Measurements from ENCODE around the gene GRM1. TPM values are rescaled to one million over a fixed set of nuclear protein-coding genes. Genes with fewer than 3 reads are reported as not detected.

Gene GRM1
- total and polyA plus RNA-seq, 2 of the 4 experiments (the other 2 are of a cell fraction): not detected

GRCh38 chr6:146388736-146389364, 360.0 kb downstream of the GRM1 start:
- ChIA-PET CTCF (no interaction called here), POLR2A (ENCODE audit: unreplicated experiment) (no interaction called here)
- H3K23ac ChIP-seq (ENCODE audit: low read depth, low read length): no peak overlapping the region
- no peak overlapping the region for H2AFZ ChIP-seq (replicated peaks; ENCODE audit: low read length, poor library complexity)
- no peaks in the 10 kb centered on the region for H3K9me3 ChIP-seq (ENCODE audit: control insufficient read depth, insufficient read depth, low read length)
- ATAC-seq (ENCODE audit: low read depth): no peak
- DNase-seq: no peak
- H3K9ac ChIP-seq (ENCODE audit: low read depth, low read length): no peak overlapping the region
- no peak overlapping the region for H3K18ac ChIP-seq (ENCODE audit: low read depth, low read length)
- intact Hi-C loops (cut with micrococcal nuclease) (no loop called here), dilution Hi-C loops (cut with HindIII; ENCODE audit: low sequenced_read_pairs, unreplicated experiment) (no loop called here), in situ Hi-C loops (cut with MboI; ENCODE audit: low sequenced_read_pairs) (no loop called here)
- no CpG with 5 or more reads among the region's 3 CpGs for WGBS, 2 experiments (ENCODE audit: extremely low coverage in 2 of 2, insufficient read length in 1 of 2)
- H3K4me3 ChIP-seq (ENCODE audit: insufficient read depth, low read depth, low read length): no peak overlapping the region
- H4K20me1 ChIP-seq (ENCODE audit: insufficient read depth, low read length): no peaks in the 10 kb centered on the region
- no TSS peak for BruUV-seq (replicated peaks)
- H3K56ac ChIP-seq (ENCODE audit: extremely low read depth, insufficient read depth, low read length): no peak overlapping the region
- H3K4me2 ChIP-seq (ENCODE audit: low read depth, low read length): no peak overlapping the region
- H3K27me3 ChIP-seq (ENCODE audit: control insufficient read depth, insufficient read depth, low read length): no peaks in the 10 kb centered on the region
- no peak overlapping the region for H4K5ac ChIP-seq (ENCODE audit: low read depth, low read length)
- H3K9me1 ChIP-seq (ENCODE audit: insufficient read depth, low read length): no peaks in the 10 kb centered on the region
- H2BK15ac ChIP-seq (ENCODE audit: low read depth, low read length): no peak overlapping the region
- no peak overlapping the region for H2AK5ac ChIP-seq (ENCODE audit: low read depth, low read length)
- no peak overlapping the region for H2BK20ac ChIP-seq (ENCODE audit: low read depth, low read length)
- H4K8ac ChIP-seq (ENCODE audit: low read depth in 2 of 2, low read length in 2 of 2): no peak overlapping the region
- H2BK5ac ChIP-seq (ENCODE audit: low read depth, low read length, poor library complexity, severe bottlenecking): no peak overlapping the region
- H3K79me1 ChIP-seq (ENCODE audit: low read depth in 1 of 2, low read length in 2 of 2): no peaks in the 10 kb centered on the region
- H2BK120ac ChIP-seq (ENCODE audit: low read depth, low read length): no peak overlapping the region
- H2AK9ac ChIP-seq (replicated peaks; ENCODE audit: low read depth, low read length, poor library complexity): no peak overlapping the region
- TF ChIP-seq USF2 (IDR thresholded peaks at IDR 0.05; ENCODE audit: low read depth, low read length): no peak
- TF ChIP-seq MAFK (IDR thresholded peaks at IDR 0.05; ENCODE audit: low read depth, low read length): no peak
- TF ChIP-seq, protein P1, sequence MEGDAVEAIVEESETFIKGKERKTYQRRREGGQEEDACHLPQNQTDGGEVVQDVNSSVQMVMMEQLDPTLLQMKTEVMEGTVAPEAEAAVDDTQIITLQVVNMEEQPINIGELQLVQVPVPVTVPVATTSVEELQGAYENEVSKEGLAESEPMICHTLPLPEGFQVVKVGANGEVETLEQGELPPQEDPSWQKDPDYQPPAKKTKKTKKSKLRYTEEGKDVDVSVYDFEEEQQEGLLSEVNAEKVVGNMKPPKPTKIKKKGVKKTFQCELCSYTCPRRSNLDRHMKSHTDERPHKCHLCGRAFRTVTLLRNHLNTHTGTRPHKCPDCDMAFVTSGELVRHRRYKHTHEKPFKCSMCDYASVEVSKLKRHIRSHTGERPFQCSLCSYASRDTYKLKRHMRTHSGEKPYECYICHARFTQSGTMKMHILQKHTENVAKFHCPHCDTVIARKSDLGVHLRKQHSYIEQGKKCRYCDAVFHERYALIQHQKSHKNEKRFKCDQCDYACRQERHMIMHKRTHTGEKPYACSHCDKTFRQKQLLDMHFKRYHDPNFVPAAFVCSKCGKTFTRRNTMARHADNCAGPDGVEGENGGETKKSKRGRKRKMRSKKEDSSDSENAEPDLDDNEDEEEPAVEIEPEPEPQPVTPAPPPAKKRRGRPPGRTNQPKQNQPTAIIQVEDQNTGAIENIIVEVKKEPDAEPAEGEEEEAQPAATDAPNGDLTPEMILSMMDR (conservative IDR thresholded peaks at IDR 0.05; ENCODE audit: low read depth, low read length): no peak
- no peak for TF ChIP-seq RCOR1 (IDR thresholded peaks at IDR 0.05; ENCODE audit: insufficient replicate concordance, low read length)
- TF ChIP-seq CHD1 (IDR thresholded peaks at IDR 0.05; ENCODE audit: low read depth, low read length): no peak
- TF ChIP-seq, protein P2, sequence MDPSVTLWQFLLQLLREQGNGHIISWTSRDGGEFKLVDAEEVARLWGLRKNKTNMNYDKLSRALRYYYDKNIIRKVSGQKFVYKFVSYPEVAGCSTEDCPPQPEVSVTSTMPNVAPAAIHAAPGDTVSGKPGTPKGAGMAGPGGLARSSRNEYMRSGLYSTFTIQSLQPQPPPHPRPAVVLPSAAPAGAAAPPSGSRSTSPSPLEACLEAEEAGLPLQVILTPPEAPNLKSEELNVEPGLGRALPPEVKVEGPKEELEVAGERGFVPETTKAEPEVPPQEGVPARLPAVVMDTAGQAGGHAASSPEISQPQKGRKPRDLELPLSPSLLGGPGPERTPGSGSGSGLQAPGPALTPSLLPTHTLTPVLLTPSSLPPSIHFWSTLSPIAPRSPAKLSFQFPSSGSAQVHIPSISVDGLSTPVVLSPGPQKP (IDR thresholded peaks at IDR 0.05; ENCODE audit: borderline replicate concordance, low read depth, low read length): no peak
- no peak for TF ChIP-seq FOS (IDR thresholded peaks at IDR 0.05; ENCODE audit: low read depth, low read length)
- no peak for TF ChIP-seq BHLHE40 (IDR thresholded peaks at IDR 0.05; ENCODE audit: low read depth, low read length)
- TF ChIP-seq RAD21 (IDR thresholded peaks at IDR 0.05; ENCODE audit: low read length): no peak
- TF ChIP-seq NFE2L2 (IDR thresholded peaks at IDR 0.05; ENCODE audit: low read depth, low read length): no peak
- TF ChIP-seq POLR2A (IDR thresholded peaks at IDR 0.05; ENCODE audit: low read depth, low read length): no peak
- TF ChIP-seq CEBPB (IDR thresholded peaks at IDR 0.05; ENCODE audit: low read depth, low read length): no peak
- TF ChIP-seq RFX5 (IDR thresholded peaks at IDR 0.05; ENCODE audit: low read depth, low read length): no peak
- no peak for TF ChIP-seq SMC3 (IDR thresholded peaks at IDR 0.05; ENCODE audit: low read depth, low read length)
- no peak for TF ChIP-seq MAZ (IDR thresholded peaks at IDR 0.05; ENCODE audit: borderline replicate concordance, low read depth, low read length)
- TF ChIP-seq MXI1 (IDR thresholded peaks at IDR 0.05; ENCODE audit: borderline replicate concordance, low read depth, low read length): no peak
- H4K91ac ChIP-seq (ENCODE audit: insufficient read depth, low read depth, low read length): no peak overlapping the region
- H3K4me1 ChIP-seq (ENCODE audit: control insufficient read depth, insufficient read depth, low read length): no peaks in the 10 kb centered on the region
- no peak overlapping the region for H3K27ac ChIP-seq (ENCODE audit: insufficient read depth, low read length)
- H3K4ac ChIP-seq (ENCODE audit: low read depth, low read length): no peak overlapping the region
- no peak overlapping the region for H3K14ac ChIP-seq (replicated peaks; ENCODE audit: low read depth, low read length)
- H3K36me3 ChIP-seq (ENCODE audit: control insufficient read depth, insufficient read depth, low read length): no peaks in the 10 kb centered on the region

Data from IMR-90 (cell line).